ENCODE data around the gene PFKP.

PFKP gene

DNA sequence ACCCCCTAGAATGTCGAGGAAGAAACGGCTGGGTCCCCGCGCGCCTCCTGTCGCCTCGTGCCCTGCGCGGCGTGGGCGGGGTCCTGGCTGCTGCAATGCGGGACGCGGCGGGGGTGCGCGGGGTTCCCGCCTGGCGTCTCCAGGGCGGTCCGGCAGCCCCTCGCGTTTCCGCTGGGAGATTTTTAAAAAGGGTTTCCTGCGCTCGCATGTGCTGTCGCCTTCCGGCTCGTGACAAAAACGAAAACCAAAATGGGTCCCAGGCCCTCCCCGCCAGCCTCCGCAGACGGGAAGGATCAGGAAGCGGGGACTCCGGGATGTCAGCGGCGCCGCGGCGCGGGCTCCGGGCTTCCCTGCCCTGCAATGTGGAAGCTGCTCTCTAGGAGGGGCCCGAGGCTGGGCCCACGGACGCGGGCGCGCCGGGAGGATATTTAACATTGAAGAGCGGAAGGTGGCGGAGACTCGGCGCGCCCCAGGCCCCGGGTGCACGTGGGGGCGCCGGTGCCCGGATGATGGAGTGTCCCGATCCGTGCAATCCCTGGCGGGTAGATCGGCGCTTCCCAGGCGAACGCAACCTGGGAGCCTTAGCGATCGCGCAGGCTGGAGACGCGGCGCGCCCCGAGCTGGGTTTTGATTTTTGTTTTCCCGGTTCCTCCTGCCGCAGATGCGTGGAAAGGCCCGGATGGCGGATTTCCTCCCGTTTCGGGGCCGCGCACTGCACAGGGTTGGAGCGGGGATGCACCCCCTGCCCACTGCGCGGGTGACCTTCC lies 1.0 kb downstream of the PFKP start:
- no peak for DNase-seq (ENCODE audit: low read depth)
- H3K4me3 ChIP-seq (ENCODE audit: low read depth, low read length), result peak overlapping the region; percentile 87

GRCh38 chr10:3068968-3069737 lies 1.8 kb downstream of the PFKP start:
- peak overlapping the region; percentile 87 for H3K4me3 ChIP-seq (ENCODE audit: low read depth, low read length)
- DNase-seq (ENCODE audit: low read depth), result no peak

DNA sequence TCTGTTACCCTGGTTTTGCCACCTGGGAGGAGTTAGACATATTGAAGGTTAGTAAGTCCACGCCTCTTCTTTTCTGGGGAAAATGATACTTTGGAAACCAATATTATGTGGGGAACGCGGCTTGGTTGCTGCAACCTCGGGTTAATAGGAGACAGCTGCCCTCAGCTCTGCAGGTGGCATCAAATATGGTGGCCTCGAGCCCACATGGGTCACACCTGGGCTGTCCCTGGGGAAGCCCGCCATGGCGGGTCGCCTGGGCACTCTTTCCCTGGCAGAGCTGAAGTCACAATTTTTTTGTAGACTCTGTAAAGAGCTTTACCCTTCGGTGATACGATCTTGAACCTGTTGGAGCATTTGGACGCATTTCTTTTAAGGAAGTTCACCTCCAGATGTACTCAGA lies 2.5 kb downstream of the PFKP start:
- DNase-seq (ENCODE audit: low read depth), result no peak
- peak overlapping the region; percentile 87 for H3K4me3 ChIP-seq (ENCODE audit: low read depth, low read length)

- DNase-seq (ENCODE audit: low read depth), result peak; percentile 65
- no peak overlapping the region for H3K4me3 ChIP-seq (ENCODE audit: low read depth, low read length)
Measured at GRCh38 chr10:3071405-3072198, 4.3 kb downstream of the PFKP start.

DNA sequence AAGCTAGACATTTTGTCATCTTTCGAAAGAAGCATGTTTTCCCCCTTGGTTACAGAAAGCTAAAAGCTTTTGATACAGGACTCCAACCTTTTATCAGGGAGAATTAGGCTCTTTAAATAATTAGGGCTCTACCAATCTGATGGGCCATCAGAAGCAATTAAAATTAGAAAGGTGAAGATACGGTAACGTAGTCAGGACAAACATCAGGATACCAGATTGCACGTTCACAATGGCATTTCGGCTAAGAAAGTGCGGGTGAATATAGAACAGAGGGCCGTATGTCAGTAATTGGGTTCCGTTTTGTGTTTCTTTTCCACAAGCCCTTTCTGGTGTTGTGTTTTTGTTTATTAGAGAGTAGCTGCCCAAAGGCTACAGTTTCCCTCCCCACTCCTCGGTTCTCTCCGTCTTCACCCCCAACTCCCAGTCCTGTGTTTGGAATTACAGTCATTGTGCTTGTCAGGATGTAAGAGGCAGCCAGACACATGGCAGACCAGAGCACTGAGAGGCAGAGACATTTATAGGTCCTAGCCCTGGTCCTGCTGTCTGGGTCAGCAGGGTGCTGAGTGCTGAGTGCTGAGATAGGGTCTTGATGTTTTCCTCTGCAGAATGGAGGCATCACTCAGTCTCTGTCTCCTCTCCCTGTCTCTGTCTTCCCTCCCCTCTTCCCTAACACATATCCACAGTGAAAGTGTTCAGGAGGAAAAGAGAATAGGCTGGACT lies 5.5 kb downstream of the PFKP start:
- H3K4me3 ChIP-seq (ENCODE audit: low read depth, low read length), result no peak overlapping the region
- DNase-seq (ENCODE audit: low read depth), result no peak

DNA sequence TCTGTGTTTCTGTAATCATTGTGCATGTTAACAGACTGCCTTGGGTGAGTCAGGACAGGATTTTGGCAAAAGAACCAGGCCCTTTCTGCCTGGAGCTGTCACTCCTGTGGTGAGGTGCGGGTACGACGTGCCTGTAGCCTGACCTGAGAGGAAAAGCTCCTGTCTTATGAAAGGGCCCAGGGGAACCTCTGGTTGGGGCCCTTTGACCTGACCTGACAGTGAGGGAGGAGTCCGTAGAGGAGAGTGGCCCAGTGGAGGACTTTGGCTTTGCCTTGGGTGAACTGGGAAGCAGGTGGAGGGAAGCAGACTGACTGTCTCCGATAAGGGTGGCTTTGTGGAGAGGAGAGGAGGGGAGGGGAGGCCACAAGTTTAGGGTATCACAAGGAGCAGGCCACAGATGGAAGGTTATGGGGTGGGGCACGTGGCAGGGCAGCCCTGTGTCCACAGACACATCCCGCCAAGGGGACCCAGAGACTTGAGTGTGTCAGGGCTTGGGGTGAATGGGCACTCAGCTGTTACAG lies 6.9 kb downstream of the PFKP start:
- no peak for DNase-seq (ENCODE audit: low read depth)
- no peak overlapping the region for H3K4me3 ChIP-seq (ENCODE audit: low read depth, low read length)

DNA sequence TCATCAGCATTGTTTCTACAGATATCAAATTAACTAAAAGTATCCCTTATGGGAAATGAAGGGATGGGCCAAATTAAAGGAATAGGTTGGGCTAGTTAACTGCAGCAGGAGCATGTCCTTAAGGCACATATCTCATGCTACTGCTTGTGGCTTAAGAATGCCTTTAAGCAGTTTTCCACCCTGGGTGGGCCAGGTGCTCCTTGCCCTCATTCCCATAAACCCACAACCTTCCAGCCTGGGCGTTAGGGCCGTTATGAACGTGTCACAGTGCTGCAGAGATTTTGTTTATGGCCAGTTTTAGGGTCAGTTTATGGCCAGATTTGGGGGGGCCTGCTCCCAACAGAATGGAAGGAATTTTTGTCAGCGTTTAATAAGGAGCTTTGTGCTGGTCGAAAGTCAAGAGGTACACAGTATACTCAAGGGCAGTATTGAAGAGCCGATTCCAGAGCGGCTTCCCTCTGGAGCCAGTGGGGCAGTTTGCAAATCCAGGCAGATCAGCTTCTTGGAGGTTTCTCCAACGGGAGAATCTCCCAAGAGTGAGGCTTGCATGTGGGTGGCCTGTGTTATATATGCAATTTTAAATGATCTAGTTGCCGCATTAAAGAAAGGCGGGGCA lies 7.7 kb downstream of the PFKP start:
- no peak overlapping the region for H3K4me3 ChIP-seq (ENCODE audit: low read depth, low read length)
- no peak for DNase-seq (ENCODE audit: low read depth)

DNA sequence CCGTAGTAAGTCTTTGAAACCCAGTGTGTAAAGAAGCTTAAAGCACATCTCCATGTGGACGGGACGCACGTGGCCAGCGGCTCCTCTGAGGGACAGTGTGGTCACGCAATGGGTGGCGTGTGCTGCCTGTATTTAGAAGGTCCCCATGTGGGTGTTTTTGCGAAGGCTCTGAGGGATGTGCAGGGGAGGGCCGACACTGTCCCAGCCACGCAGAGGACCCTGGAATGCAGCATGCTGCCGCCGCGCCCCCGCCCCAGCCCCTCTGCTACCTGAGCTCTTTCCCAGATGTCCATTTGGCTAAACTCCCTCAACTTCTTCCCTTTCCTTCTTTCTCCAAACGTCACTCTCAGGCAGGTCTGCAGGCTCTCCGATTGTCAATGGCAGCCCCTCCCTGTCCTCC lies 8.8 kb downstream of the PFKP start:
- no peak for DNase-seq (ENCODE audit: low read depth)

GRCh38 chr10:3077509-3077908 lies 10.2 kb downstream of the PFKP start:
- DNase-seq (ENCODE audit: low read depth), result no peak
- H3K4me3 ChIP-seq (ENCODE audit: low read depth, low read length), result no peak overlapping the region

More for the DNA sequence above, 8.8 kb downstream of the PFKP start:
- no peak overlapping the region for H3K4me3 ChIP-seq (ENCODE audit: low read depth, low read length)

- H3K4me3 ChIP-seq (ENCODE audit: low read depth, low read length), result no peak overlapping the region
- no peak for DNase-seq (ENCODE audit: low read depth)
Measured at GRCh38 chr10:3077940-3078630, 10.7 kb downstream of the PFKP start.

DNA sequence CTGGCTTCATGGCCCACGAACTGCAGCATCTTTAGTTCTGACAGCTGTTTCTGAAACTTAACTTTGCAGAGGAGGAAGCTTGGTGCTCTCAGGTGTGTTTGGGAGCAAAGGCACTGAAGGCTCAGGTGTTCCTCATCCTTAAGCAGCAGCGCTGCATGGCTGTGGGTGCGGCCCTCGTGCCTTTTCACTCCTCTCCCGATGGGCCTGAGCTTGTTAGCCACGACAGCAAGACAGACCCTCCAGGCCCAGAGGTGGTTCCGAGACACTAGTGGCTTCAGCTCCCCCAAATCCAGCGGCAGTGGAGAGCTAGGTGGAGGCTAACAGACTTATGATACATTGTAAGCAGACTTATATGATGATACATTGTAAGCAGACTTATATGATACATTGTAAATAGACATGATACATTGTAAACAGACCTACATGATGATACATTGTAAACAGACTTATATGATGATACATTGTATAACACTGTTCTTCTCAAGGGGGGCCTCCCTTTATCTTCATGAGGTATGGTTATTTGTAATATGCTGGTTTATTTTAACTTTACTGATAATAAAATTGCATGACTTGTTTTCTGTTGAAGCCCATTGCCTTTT lies 14.1 kb downstream of the PFKP start:
- no peak overlapping the region for H3K4me3 ChIP-seq (ENCODE audit: low read depth, low read length)
- DNase-seq (ENCODE audit: low read depth), result no peak

GRCh38 chr10:3082290-3082689 lies 14.9 kb downstream of the PFKP start:
- no peak overlapping the region for H3K4me3 ChIP-seq (ENCODE audit: low read depth, low read length)
- DNase-seq (ENCODE audit: low read depth), result no peak

- DNase-seq (ENCODE audit: low read depth), result no peak
- no peak overlapping the region for H3K4me3 ChIP-seq (ENCODE audit: low read depth, low read length)
Measured at GRCh38 chr10:3085785-3086567, 18.6 kb downstream of the PFKP start.

GRCh38 chr10:3090388-3090787 lies 23.0 kb downstream of the PFKP start:
- no peak for DNase-seq (ENCODE audit: low read depth)
- H3K4me3 ChIP-seq (ENCODE audit: low read depth, low read length), result no peak overlapping the region

DNA sequence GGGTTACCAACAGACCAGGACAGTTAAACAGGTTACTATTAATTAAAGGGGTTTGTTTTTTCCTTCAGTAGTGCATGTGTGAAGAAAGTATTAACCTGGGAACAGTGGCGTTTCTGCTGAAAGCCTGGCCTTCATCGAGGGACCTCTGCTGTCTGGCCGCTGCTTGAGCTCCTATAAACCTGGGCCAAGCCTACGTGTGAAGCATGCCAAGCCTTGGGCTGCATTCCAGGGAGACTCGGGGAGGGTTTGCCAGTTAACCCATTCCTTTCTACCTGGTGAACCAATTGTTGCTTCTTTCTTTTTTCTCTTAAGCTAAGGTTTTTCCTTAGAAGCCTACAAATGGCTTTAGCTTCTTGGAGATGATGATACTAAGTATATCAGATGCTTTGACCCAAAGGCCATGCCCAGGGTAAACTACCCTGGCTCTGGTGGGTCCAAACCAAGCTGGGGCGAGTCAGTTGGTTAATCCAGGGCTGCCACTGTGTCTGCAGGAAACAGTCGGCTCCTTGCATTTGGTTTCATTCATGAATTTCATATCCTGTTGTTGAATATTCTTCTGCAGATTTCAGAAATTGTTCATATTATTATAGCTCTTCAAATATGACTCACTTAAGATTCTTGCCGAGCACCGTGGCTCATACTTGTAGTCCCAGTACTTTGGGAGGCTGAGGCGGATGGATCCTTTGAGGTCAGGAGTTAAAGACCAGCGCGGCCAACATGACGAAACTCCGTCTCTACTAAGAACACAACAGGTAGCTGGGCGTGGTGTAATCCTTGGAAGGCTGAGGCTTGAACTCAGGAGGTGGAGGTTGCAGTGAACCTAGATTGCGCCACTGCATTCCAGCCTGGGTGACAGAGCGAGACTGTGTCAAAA lies 23.8 kb downstream of the PFKP start:
- peak; percentile 84 for DNase-seq (ENCODE audit: low read depth)
- H3K4me3 ChIP-seq (ENCODE audit: low read depth, low read length), result no peak overlapping the region

- no peak for DNase-seq (ENCODE audit: low read depth)
Measured at GRCh38 chr10:3091921-3092320, 24.6 kb downstream of the PFKP start.

More at GRCh38 chr10:3091921-3092320, 24.6 kb downstream of the PFKP start:
- no peak overlapping the region for H3K4me3 ChIP-seq (ENCODE audit: low read depth, low read length)
